Testis (tissue), 2 donors: ENCODE data around the gene SOX6.

Source experiments
- CTCF ChIP-seq, 3 experiments: fragments of 450-650 bp in 2 of 3; fragments of 200-600 bp in 1 of 3; sonication (generic) in 1 of 3; IDR thresholded peaks; one replicate each; pipeline ENCODE4 v1.5.1; 2016 to 2019; ENCODE audit warnings: antibody characterized with exemption in 3 of 3, mild to moderate bottlenecking in 2 of 3, moderate library complexity in 1 of 3
- POLR2A ChIP-seq: fragments of 450-650 bp; IDR thresholded peaks from one replicate; pipeline ENCODE4 v1.6.1; 2017; ENCODE audit warnings: antibody characterized with exemption, mild to moderate bottlenecking, moderate library complexity

- TF ChIP-seq CTCF (IDR thresholded peaks at IDR 0.05) (no peak), POLR2A (no peak)
Measured at GRCh38 chr11:16279524-16279923, 76.8 kb downstream of the SOX6 start.
